ENCODE measurements around the gene CBY1.

The CBY1 gene

DNA sequence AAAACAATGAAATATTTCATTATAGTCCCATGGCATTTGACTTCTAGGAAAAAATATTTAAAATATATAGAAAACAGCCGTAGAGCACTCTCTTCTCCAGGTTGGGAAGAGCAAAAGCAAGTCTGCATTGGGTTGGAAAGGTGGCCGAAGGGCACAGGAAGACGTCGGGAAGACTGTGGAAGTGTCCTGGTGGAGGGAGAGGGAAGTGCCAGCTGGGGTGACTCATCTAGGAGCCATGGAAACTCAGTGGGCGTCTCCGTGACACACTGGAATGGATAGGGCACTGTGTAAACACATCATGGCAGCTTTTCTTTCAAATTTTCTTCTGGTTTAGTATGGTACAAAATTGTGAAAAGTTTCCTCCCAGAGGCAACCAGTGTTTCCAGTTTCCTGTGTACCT is 62.0 kb downstream of the CBY1 start:
- Histone ChIP-seq H3K27me3 (ENCODE audit: control insufficient read depth in 5 of 5, insufficient read depth in 4 of 5, low read length in 5 of 5) (no peaks in the 10 kb centered on the region), H3K9me3 (ENCODE audit: control insufficient read depth in 5 of 5, low read length in 5 of 5) (no peaks in the 10 kb centered on the region), H3K4me3 (ENCODE audit: low read depth in 1 of 5, low read length in 5 of 5) (no peak overlapping the region), H3K27ac (ENCODE audit: low read depth, low read length) (peak overlapping the region; percentile 14), H3K36me3 (ENCODE audit: control insufficient read depth in 5 of 5, insufficient read depth in 5 of 5, low read length in 5 of 5) (peaks cover 8 to 53% (median 42%) of the 10 kb centered on the region in 5 donors), H3K4me1 (ENCODE audit: control insufficient read depth in 5 of 5, insufficient read depth in 5 of 5, low read length in 5 of 5) (peaks cover 0 to 22% (median 9%) of the 10 kb centered on the region in 5 donors), H3K9ac (ENCODE audit: low read length in 5 of 5) (no peak overlapping the region)

DNA sequence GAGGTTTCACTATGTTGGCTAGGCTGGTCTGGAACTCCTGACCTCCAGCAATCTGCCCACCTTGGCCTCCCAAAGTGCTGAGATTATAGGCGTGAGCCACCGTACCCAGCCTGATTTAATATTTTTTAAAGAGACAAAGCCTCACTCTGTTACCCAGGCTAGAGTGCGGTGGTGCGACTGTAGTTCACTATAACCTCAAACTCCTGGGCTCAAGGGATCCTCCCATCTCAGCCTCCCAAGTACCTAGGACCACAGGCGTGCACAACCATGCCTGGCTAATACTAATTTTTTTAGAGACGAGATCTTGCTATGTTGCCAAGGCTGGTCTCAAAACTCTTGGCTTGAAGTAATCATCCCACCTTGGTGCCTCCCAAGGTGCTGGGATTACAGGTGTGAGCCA is 62.8 kb downstream of the CBY1 start:
- Histone ChIP-seq H3K4me1 (ENCODE audit: control insufficient read depth in 5 of 5, insufficient read depth in 5 of 5, low read length in 5 of 5) (peaks cover 0 to 22% (median 9%) of the 10 kb centered on the region in 5 donors), H3K36me3 (ENCODE audit: control insufficient read depth in 5 of 5, insufficient read depth in 5 of 5, low read length in 5 of 5) (peaks cover 8 to 60% (median 50%) of the 10 kb centered on the region in 5 donors), H3K9ac (ENCODE audit: low read length in 5 of 5) (no peak overlapping the region), H3K27me3 (ENCODE audit: control insufficient read depth in 5 of 5, insufficient read depth in 4 of 5, low read length in 5 of 5) (no peaks in the 10 kb centered on the region), H3K4me3 (ENCODE audit: low read depth in 1 of 5, low read length in 5 of 5) (no peak overlapping the region), H3K27ac (ENCODE audit: low read depth, low read length) (no peak overlapping the region), H3K9me3 (ENCODE audit: control insufficient read depth in 5 of 5, low read length in 5 of 5) (no peaks in the 10 kb centered on the region)

DNA sequence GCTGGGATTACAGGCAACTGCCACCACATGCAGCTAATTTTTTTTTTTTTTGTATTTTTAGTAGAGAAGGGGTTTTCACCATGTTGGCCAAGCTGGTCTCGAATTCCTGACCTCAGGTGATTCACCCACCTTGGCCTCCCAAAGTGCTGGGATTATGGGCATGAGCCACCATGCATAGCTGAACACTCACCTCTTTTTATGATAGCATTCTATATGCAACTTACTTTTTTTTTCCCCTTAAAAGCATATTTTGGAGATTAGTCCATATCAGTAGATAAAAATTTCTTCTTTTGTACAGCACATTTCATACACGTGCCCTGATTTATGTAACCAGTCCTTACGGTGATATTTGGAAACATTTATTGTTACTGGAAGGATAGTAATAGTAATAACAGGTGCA is 63.9 kb downstream of the CBY1 start:
- H3K4me1 ChIP-seq (ENCODE audit: control insufficient read depth in 5 of 5, insufficient read depth in 5 of 5, low read length in 5 of 5): peaks cover 0 to 11% (median 6%) of the 10 kb centered on the region in 5 donors
- H3K27ac ChIP-seq (ENCODE audit: low read depth, low read length): no peak overlapping the region
- H3K36me3 ChIP-seq (ENCODE audit: control insufficient read depth in 5 of 5, insufficient read depth in 5 of 5, low read length in 5 of 5): peaks cover 8 to 69% (median 60%) of the 10 kb centered on the region in 5 donors
- H3K9me3 ChIP-seq (ENCODE audit: control insufficient read depth in 5 of 5, low read length in 5 of 5): no peaks in the 10 kb centered on the region
- H3K9ac ChIP-seq (ENCODE audit: low read length in 5 of 5): no peak overlapping the region
- no peaks in the 10 kb centered on the region for H3K27me3 ChIP-seq (ENCODE audit: control insufficient read depth in 5 of 5, insufficient read depth in 4 of 5, low read length in 5 of 5)
- no peak overlapping the region for H3K4me3 ChIP-seq (ENCODE audit: low read depth in 1 of 5, low read length in 5 of 5)

DNA sequence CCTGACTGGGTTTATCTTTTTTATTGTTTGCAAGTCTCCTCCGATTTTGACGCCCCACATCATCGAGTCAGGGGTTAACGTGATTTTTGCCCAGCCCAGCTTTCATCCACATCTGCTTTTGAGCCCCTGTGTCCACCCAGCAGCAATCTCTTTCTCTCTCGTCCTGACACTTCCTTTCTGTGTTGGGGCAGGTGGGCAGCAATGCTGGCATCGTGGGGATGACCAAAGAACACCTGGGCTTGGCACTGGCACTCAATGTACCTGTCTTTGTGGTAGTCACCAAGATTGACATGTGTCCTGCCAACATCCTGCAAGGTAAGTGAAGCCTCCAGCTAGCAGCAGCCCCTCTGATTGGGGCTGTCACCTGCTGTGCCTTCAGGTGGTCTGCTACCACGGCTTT is 65.1 kb downstream of the CBY1 start:
- H3K9me3 ChIP-seq (ENCODE audit: control insufficient read depth in 5 of 5, low read length in 5 of 5): no peaks in the 10 kb centered on the region
- peaks cover 8 to 72% (median 62%) of the 10 kb centered on the region in 5 donors for H3K36me3 ChIP-seq (ENCODE audit: control insufficient read depth in 5 of 5, insufficient read depth in 5 of 5, low read length in 5 of 5)
- H3K27ac ChIP-seq (ENCODE audit: low read depth, low read length): no peak overlapping the region
- peaks cover 0 to 11% (median 6%) of the 10 kb centered on the region in 5 donors for H3K4me1 ChIP-seq (ENCODE audit: control insufficient read depth in 5 of 5, insufficient read depth in 5 of 5, low read length in 5 of 5)
- H3K27me3 ChIP-seq (ENCODE audit: control insufficient read depth in 5 of 5, insufficient read depth in 4 of 5, low read length in 5 of 5): no peaks in the 10 kb centered on the region
- H3K4me3 ChIP-seq (ENCODE audit: low read depth in 1 of 5, low read length in 5 of 5): no peak overlapping the region
- H3K9ac ChIP-seq (ENCODE audit: low read length in 5 of 5): no peak overlapping the region

Measured in subcutaneous abdominal adipose tissue (tissue), 5 donors.